T-helper 2 cell (primary cell): ENCODE results near the gene GOPC.
A peak's percentile ranks its signal among the peaks of the same experiment; 100 is the strongest.
"Not testable (repeated sequence)": the region's sequence is repeated elsewhere in the genome, so short reads cannot be mapped to it uniquely, and the experiment has no call there.

Experiments used
- DNase-seq, 5 experiments: peaks; one replicate each; pipeline versions ENCODE4 v3.0.0 to v3.0.0-alpha.2; 2012 to 2022
- total RNA-seq, 2 donors: gene quantifications; one replicate each; lab custom pipeline; 2026; lab: John Stamatoyannopoulos, UW

The GOPC gene
- total RNA-seq = 18.7 to 48.6 reads per million in 2 donors

DNA sequence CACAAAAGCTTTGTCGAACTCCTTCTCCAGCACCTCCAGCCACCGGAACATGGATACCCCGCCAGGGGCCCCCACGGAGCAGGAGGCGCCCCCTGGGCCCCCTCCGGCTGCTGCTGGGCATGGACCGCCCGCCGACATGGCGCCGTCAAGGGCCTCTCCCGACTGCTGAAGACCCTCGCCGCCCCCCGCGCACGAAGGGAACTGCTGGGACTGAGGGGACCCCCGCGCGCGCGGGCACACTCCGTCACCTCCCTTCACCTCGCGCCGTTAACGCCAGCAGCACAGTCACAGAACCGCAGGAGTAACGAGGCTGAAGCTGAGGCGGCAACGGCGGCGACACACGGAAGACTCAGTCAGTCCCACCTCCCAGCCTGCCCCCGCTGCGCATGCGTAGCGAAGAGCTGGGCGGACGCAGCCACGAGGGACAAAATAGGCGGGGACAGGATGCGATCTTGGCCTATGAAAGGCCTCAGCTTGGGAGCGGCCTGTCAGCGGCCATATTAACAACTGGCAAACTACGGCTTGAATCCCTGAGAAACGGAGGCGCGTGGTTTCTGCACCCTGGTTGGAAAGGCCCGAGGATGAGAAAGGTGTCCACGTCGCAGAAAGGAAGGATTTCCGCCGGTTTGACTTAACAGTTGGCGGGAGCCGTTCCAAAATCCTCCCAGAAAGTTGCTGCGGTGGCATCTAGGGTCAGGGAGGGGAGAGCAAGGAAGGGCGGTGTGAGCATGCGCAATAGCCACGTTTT is at the start of gene GOPC:
TSS of gene GOPC (minus strand) at position 361 of the 748 bp plus-strand sequence. CDS start at position 138, 223 bp downstream.
- DNase-seq = peak; percentile 82 to 99 (median 93)

DNA sequence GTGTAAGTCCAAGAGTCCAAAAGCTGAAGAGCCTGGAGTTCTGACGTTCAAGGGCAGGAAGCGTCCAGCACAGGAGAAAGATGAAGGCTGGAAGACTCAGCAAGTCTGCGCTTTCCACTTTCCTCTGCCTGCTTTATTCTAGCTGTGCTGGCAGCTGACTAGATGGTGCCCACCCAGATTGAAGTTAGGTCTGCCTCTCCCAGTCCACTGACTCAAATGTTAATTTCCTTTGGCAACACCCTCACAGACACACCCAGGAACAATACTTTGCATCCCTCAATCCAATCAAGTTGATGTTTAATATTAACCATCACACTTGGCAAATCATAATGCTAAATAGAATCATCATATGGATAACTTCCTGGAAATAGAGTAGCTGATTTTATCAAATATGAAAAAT is 49.7 kb upstream of the GOPC start:
- not testable (repeated sequence) for DNase-seq

GRCh38 chr6:117642976-117643375 is 40.7 kb upstream of the GOPC start:
- DNase-seq = no peak

DNA sequence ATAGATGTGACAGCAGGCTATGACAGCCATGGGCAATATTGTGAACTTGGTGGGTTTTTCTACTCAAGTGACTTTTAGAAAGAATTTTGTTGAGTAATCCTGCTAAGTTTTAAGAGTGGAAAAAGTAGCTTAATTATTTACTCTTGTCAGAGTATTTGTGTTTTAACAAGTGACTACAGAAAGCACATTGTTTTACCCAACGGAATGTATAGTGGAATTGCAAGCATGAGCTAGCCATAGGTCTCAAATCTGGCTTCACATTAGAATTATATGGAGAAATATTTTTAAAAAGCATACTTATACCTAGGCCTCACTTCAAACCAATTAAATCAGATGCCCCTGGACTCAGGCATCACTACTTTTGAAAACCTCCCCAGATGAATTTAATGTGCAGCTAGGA is 35.5 kb upstream of the GOPC start:
- DNase-seq = no peak

- no peak for DNase-seq
These were observed 26.9 kb upstream of the GOPC start for GRCh38 chr6:117629119-117629660.

DNA sequence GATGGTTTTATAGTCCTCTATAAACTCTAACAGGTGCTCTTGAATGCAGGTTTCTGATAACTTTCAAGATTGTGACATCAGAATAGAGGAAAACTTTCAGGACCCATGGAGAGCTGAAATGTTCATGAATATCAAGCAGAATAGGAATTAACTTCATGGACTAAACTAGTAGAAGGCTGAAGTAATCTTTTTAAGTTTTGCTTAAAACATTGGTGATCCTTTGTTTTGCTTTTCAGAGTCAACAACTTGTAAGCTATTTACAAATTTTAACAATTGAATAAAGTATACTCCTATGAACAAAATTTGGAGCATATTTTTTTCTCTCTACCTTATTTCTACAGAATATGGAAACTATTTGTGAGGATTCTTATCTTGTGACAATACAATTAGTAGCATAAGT is 25.2 kb upstream of the GOPC start:
- DNase-seq = no peak

DNA sequence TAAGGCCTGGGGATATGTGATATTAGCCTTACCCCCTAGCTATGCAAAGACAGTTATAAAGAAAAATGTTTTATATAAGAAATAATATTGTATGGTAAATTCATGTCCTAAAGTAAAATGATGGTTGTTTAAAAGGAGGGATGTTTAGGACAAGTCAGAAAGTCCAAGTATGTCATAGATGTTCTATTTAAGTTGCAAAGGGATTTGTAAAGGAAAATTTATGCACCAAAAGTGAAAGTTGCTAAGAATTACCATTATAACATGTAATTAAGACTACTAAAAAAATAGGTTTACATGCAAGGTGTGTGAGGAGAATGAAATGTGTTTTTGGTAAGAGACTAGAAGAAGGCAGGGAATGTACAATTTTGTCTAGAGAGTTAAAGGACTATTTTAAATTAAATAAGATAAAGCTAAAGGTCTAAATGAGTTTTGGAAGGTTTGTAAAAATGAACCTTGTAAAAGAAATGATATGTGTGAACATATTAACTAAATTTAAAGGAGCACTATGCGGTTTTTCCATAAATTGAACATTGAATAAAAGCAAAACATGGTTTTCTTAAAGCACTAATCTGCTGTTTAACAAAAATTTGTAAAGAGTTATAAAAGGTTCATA is 22.7 kb upstream of the GOPC start:
- no peak for DNase-seq

DNA sequence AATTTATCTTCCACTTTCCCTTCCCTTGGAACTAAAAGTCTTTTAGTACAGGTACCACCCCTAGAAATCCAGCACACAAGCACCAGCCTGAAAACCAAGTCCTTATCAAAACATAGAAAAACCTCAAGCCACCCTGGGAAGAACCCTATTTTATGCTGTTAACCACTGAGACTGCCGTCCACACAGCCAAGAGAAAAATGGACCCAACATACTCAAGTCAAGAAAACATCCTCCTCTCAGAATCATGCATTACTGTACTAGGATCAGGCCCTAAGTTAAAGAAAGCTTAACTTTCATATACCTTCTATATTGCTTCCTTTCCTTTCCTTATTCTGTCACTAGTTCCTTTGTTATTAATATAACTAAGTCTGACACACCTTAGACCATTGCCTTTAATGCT is 16.9 kb upstream of the GOPC start:
- DNase-seq = no peak

- no peak for DNase-seq
These were observed 15.1 kb upstream of the GOPC start for GRCh38 chr6:117617210-117618035.

- peak in 3 of 5 experiments; percentile 10 to 74 (median 27) for DNase-seq
These were observed 14.3 kb upstream of the GOPC start for GRCh38 chr6:117616391-117617209.

GRCh38 chr6:117615750-117616390 is 13.6 kb upstream of the GOPC start:
- no peak for DNase-seq

GRCh38 chr6:117613920-117614560 is 11.7 kb upstream of the GOPC start:
- peak in 2 of 5 experiments; percentile 26 to 29 for DNase-seq

DNA sequence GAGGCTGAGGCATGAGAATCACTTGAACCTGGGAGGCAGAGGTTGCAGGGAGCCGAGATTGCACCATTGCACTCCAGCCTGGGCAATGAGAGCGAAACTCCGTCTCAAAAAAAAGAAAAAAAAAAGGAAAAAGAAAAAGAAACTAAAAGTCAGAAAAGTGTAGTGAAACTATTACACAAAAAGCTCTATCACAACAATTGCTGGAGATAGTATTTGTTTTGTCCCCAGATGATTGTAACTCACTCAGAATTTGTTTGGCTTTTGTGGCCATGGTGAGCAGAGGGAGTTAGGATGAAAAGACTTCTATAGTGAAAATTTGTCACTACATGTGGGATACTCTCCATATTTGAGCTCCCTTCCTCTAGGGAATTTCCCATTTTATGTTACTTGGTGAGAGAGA is 5.2 kb upstream of the GOPC start:
- DNase-seq = no peak

GRCh38 chr6:117605169-117605826 is 3.0 kb upstream of the GOPC start:
- DNase-seq = peak in 2 of 5 experiments; percentile 37 to 79

GRCh38 chr6:117603821-117604220 is 1.5 kb upstream of the GOPC start:
- DNase-seq = no peak

DNA sequence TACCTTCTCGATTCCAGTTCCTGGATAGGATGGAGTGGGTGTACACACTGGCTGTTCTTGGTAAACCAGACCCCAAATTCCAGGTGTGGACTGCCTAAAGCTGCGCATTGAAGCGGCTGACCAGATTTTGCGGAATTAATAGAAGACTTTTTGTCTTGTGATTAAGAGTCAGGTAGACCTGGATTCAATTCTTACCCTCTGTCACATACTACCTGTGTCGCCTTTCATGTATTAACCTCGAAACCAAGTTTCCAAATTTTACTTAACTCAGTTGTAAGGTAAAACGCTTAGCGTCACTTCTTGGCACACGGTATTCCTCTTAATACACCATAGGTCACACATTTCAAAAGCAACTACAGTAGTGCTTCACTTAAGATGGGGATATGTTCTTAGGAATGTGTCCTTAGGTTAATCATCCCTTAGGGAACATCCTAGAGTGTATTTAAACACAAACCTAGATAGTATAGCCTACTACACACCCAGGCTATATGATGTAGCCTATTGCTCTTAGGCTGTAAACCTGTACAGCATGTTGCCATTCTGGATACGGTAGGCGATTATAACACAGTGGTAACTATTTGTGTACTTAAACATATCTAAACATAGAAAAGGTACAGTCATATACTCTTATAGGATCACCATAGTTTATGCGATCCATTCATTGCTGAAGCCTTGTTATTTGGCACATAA is 733 bp upstream of the GOPC start:
- DNase-seq = no peak

GRCh38 chr6:117601811-117602150 is 530 bp downstream of the GOPC start:
- peak in 2 of 5 experiments; percentile 2 to 17 for DNase-seq

- peak in 1 of 5 experiments; percentile 55 for DNase-seq
These were observed 2.1 kb downstream of the GOPC start for GRCh38 chr6:117600008-117600743.

DNA sequence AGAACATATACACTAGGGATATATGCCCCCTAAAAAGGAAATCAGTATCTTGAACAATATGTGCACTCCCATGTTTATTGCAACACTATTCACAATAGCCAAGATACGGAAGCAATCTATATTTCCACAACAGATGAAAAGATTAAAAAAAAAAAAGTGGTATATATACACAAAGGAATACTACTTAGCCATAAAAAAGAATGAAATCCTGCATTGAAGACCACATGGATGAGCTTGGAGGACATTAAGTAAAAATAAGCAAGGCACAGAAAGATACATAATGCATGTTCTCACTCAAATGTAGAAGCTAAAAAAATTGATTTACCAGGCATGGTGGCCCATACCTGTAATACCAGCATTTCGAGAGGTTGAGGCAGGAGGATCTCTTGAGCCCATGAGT is 4.6 kb downstream of the GOPC start:
- DNase-seq = no peak
